Activated CD8-positive, alpha-beta T cell treated with anti-CD3 and anti-CD28 coated beads for 36 hours (primary cell): ENCODE measurements around the gene ZNF469. TPM values are rescaled to one million over a fixed set of nuclear protein-coding genes. Genes with fewer than 3 reads are reported as not detected.

ENCODE experiments used
- ATAC-seq: fragments of 200-7000 bp; cut with Tn5 transposase; one replicate; pipeline ENCODE4 v1.10.0; 2021; ENCODE audit warnings: mild to moderate bottlenecking, moderate library complexity
- CTCF ChIA-PET: fragments of 350-600 bp; sonication (Branson Sonifier 250); formaldehyde crosslinking; loops from one replicate; lab custom pipeline; 2021; ENCODE audit warnings: antibody characterized with exemption; lab: Charles Lee
- POLR2A ChIA-PET: fragments of 350-600 bp; sonication (Branson Sonifier 250); formaldehyde crosslinking; loops from one replicate; lab custom pipeline; 2021; ENCODE audit warnings: antibody characterized with exemption; lab: Charles Lee
- DNase-seq: peaks from one replicate; pipeline ENCODE4 v3.0.0-alpha.2; 2020
- H3K27ac Mint-ChIP-seq: one replicate; pipeline ENCODE4 v1.8.0; 2021; ENCODE audit warnings: mild to moderate bottlenecking, mixed read lengths
- H3K27me3 Mint-ChIP-seq: one replicate; pipeline ENCODE4 v1.8.0; 2021; ENCODE audit warnings: mixed read lengths
- H3K36me3 Mint-ChIP-seq: one replicate; pipeline ENCODE4 v1.8.0; 2021; ENCODE audit warnings: low read depth, mixed read lengths
- H3K4me1 Mint-ChIP-seq: one replicate; pipeline ENCODE4 v1.8.0; 2021; ENCODE audit warnings: low read depth, mixed read lengths
- H3K4me3 Mint-ChIP-seq: one replicate; pipeline ENCODE4 v1.8.0; 2021; ENCODE audit warnings: mild to moderate bottlenecking, moderate library complexity, mixed read lengths
- H3K9me3 Mint-ChIP-seq: one replicate; pipeline ENCODE4 v1.8.0; 2021; ENCODE audit warnings: mixed read lengths
- intact Hi-C: fragments of 100-400 bp; cut with micrococcal nuclease; formaldehyde crosslinking; loops from one replicate; pipeline ENCODE4 v1.10.0; 2022
- total RNA-seq, 2 experiments: library from RNA; stranded (reverse); gene quantifications; one replicate each; pipeline ENCODE4 v1.2.3, GENCODE V29; 2021
- TF ChIP-seq, protein P1 (sequence below): fragments of 200-600 bp; IDR thresholded peaks from one replicate; pipeline ENCODE4 v1.8.0; 2022; ENCODE audit warnings: antibody characterized with exemption, mild to moderate bottlenecking

Gene ZNF469
- total RNA-seq, 2 experiments from 2014 or later = 0.45 to 0.56 TPM

DNA sequence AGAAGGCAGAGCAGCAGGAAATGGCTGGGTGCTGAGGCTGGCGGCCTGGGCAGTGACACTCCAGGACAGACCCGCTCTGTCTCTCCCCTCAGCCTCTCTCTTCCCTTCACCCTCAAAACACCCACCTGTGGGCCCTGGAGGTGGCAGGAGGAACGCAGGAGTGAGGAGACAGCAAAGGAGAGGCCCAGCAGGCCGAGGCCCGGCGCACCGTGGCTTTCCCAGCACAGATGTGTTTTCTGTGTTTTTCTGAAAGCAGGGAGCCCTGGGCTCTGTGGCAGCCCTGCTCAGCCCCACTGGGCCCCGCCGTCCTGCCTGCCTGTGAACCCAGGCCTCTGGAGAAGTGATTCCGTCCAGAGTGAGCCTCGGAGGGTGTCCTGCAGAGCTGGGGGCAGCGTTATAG, 30.5 kb downstream of the ZNF469 start:
- no peak for ATAC-seq

DNA sequence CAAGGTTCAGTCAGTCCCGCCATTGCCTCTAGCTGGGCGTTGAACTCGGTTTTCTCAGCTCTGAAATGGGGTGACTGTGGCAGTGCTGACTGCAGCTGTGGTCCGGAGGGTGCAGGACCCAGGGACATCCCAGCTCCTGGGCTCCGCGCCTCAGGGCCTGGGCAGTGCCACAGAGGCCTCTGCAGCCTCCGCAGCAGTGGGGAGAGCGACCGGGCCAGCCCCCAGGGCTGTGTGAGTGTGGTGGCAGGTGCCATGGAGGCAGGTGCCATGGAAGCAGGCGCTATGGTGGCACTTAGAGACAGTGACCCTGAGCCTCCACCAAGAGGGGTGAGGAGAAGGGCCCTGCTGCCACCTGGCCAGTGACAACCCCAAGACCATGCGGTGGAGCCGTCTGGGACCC, 30.9 kb downstream of the ZNF469 start:
- H3K9me3 Mint-ChIP-seq = no peaks in the 10 kb centered on the region
- no peaks in the 10 kb centered on the region for H3K4me1 Mint-ChIP-seq
- intact Hi-C loops = no loop called here
- ChIA-PET CTCF (interaction anchor here (1.4 kb wide), 1 partner anchor 24 kb away, joined by 3 read pairs; no protein-coding TSS in a partner anchor), POLR2A (no interaction called here)
- DNase-seq = no peak
- no peak for ATAC-seq
- TF ChIP-seq, protein P1, sequence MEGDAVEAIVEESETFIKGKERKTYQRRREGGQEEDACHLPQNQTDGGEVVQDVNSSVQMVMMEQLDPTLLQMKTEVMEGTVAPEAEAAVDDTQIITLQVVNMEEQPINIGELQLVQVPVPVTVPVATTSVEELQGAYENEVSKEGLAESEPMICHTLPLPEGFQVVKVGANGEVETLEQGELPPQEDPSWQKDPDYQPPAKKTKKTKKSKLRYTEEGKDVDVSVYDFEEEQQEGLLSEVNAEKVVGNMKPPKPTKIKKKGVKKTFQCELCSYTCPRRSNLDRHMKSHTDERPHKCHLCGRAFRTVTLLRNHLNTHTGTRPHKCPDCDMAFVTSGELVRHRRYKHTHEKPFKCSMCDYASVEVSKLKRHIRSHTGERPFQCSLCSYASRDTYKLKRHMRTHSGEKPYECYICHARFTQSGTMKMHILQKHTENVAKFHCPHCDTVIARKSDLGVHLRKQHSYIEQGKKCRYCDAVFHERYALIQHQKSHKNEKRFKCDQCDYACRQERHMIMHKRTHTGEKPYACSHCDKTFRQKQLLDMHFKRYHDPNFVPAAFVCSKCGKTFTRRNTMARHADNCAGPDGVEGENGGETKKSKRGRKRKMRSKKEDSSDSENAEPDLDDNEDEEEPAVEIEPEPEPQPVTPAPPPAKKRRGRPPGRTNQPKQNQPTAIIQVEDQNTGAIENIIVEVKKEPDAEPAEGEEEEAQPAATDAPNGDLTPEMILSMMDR = no peak
- H3K27me3 Mint-ChIP-seq = no peaks in the 10 kb centered on the region
- H3K36me3 Mint-ChIP-seq = no peaks in the 10 kb centered on the region
- H3K27ac Mint-ChIP-seq = no peak overlapping the region
- no peak overlapping the region for H3K4me3 Mint-ChIP-seq

More for the DNA sequence above, 30.5 kb downstream of the ZNF469 start:
- Mint-ChIP-seq H3K9me3 (no peaks in the 10 kb centered on the region), H3K4me1 (no peaks in the 10 kb centered on the region), H3K4me3 (no peak overlapping the region), H3K36me3 (no peaks in the 10 kb centered on the region), H3K27me3 (no peaks in the 10 kb centered on the region), H3K27ac (no peak overlapping the region)
- DNase-seq = no peak
- CTCF ChIA-PET = interaction anchor here (1.4 kb wide), 1 partner anchor 24 kb away, joined by 3 read pairs; no protein-coding TSS in a partner anchor
- POLR2A ChIA-PET = no interaction called here
- intact Hi-C loops = no loop called here
- TF ChIP-seq, protein P1 = no peak

DNA sequence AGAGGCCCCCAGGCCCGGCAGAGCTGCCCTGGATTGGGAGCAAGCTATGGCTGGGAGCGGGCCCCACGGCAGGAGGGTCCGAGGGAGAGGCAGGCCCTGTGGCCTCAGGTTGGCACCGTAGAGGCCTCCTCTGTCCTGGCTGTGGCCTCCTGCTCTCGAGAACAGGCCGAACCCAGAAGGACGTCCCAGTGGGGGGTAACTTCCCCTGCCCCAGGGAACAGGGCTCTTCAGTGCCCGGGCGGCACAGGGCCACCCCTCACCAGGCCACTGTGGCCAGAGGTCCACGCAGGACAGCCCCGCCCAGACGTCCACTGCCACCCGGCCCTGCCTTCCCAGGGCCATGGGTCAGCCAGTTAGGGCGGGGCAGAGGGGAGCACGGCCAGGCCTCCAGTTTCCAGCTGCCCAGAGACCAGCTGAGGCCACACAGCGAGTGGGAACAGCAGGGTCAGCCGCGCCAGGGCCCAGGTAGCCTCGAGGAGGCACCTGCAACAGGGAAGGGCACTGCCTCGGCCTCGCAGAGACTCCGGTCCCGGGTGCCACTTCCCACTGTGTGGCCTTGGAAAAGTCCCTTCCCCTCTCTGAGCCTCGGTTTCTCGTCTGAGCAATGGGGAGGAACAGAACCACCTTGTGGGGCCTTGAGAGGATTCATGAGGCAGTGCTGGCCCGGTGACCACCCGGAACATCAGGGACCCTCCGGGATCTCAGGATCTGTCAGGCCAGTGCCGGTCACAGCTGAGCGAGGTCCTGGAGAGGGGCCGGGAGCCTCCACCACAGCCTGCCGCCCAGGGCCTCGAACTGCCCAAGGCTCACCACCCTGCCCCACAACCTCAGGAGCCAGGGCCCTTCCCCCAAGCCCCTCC, 32.0 kb downstream of the ZNF469 start:
- ATAC-seq = no peak
- Mint-ChIP-seq H3K9me3 (no peaks in the 10 kb centered on the region), H3K4me3 (no peak overlapping the region), H3K4me1 (no peaks in the 10 kb centered on the region), H3K27me3 (no peaks in the 10 kb centered on the region), H3K27ac (no peak overlapping the region), H3K36me3 (no peaks in the 10 kb centered on the region)
- DNase-seq = no peak
- intact Hi-C loops = no loop called here
- ChIA-PET CTCF (interaction anchor here (1.4 kb wide), 1 partner anchor 23 kb away, joined by 3 read pairs; no protein-coding TSS in a partner anchor), POLR2A (no interaction called here)
- TF ChIP-seq, protein P1 = no peak

DNA sequence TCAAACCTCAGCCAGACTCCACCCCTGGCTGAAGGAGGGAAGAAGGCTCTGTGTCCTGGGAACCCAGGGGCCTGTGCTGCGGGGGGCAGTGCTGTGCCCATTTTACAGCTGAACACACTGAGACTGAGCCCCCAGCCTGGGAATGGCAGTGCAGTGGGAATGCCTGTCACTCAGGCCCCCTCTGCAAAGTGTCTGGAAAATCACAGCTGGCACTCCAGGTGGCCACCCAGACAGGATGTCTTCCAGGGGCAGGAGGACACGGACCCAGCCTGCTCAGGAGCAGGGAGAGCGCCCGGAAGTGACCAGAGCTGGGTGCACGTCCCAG, 32.6 kb downstream of the ZNF469 start:
- no peaks in the 10 kb centered on the region for H3K27me3 Mint-ChIP-seq
- no peak for DNase-seq
- H3K36me3 Mint-ChIP-seq = no peaks in the 10 kb centered on the region
- no peak for ATAC-seq
- intact Hi-C loops = no loop called here
- no peaks in the 10 kb centered on the region for H3K4me1 Mint-ChIP-seq
- TF ChIP-seq, protein P1 = no peak
- H3K9me3 Mint-ChIP-seq = no peaks in the 10 kb centered on the region
- no peak overlapping the region for H3K4me3 Mint-ChIP-seq
- CTCF ChIA-PET = no interaction called here
- POLR2A ChIA-PET = no interaction called here
- no peak overlapping the region for H3K27ac Mint-ChIP-seq

DNA sequence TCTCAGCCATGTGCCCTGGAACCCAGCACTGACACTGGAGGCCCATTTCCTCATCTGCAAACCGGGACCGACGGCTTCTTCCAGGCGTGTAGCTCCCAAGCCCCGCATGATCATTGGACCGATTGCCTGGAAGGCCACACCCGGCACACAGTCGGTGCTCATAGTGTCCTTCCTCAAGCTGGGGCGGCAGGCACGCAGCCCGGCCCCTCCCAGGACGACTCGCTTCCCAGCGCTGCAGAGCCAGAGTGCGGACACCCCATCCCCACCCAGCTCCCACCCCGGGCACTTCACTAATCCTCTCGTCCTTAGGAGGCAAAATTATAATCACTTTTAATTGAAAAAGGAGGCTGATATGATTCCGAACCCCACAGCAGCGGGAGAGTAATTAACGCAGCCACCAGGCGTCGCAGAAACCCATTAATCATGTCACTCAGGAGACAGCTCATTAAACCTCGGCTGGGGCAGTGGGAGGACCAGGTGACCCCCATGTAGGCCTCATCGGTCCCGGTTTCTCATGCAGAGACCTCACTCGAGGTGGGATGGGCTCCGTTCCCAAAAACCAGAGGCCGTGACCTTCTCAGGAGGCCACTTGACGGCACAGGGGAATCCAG, 33.1 kb downstream of the ZNF469 start:
- TF ChIP-seq, protein P1 = no peak
- no peaks in the 10 kb centered on the region for H3K9me3 Mint-ChIP-seq
- no peak for ATAC-seq
- no peak for DNase-seq
- H3K36me3 Mint-ChIP-seq = no peaks in the 10 kb centered on the region
- H3K4me3 Mint-ChIP-seq = no peak overlapping the region
- CTCF ChIA-PET = no interaction called here
- H3K4me1 Mint-ChIP-seq = no peaks in the 10 kb centered on the region
- intact Hi-C loops = no loop called here
- no peak overlapping the region for H3K27ac Mint-ChIP-seq
- no peaks in the 10 kb centered on the region for H3K27me3 Mint-ChIP-seq
- POLR2A ChIA-PET = interaction anchor here (0.6 kb wide), 1 partner anchor 765 kb away, joined by 3 read pairs; no protein-coding TSS in a partner anchor
